Stimulated activated CD4-positive, alpha-beta T cell treated with anti-CD3 and anti-CD28 coated beads, TNF-alpha, amount 100 ng/mL, for 4 hours (primary cell): Measurements from ENCODE around the gene DNAJC27.

Experiments used
- DNase-seq, 3 experiments: peaks; one replicate each; pipeline ENCODE4 v3.0.0-alpha.2; 2020; ENCODE audit warnings: low read depth in 3 of 3

The DNAJC27 gene

DNA sequence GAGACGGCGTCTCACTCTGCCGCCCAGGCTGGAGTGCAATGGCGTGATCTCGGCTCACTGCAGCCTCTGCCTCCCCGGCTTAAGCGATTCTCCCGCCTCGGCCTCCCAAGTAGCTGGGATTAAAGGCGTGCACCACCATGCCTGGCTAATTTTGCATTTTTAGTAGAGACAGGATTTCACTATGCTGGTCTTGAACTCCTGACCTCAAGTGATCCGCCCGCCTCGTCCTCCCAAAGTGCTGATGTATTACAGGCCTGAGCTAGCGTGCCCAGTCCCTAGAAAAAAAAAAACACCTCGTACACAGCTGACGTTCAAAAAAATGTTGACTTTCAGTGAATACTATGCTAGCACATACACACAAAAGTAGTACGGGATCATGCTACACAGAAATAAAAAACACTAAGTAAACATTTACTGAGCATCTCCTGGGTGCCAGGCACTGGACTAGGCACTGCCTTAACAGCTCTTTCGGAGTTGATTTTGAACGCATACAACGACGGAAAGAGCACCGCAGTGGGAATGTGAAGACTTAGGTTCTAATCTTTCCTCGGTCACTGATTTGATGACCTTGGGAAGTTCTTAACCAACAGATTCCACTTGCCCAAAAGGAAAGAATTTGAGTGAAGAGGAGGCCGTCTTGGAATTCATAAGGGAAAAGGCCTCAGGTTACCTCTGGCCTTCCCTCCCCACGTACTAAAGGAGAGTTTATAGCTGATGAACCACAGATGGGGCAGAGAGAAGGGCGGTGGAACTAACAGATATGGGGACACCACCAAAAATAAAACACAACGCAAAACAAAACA is 1.1 kb downstream of the DNAJC27 start:
- DNase-seq = no peak

- no peak for DNase-seq
Measured at GRCh38 chr2:24969784-24970183, 2.0 kb downstream of the DNAJC27 start.

GRCh38 chr2:24961903-24962302 is 9.9 kb downstream of the DNAJC27 start:
- DNase-seq = no peak

- no peak for DNase-seq
Measured at GRCh38 chr2:24959761-24960160, 12.0 kb downstream of the DNAJC27 start.

DNA sequence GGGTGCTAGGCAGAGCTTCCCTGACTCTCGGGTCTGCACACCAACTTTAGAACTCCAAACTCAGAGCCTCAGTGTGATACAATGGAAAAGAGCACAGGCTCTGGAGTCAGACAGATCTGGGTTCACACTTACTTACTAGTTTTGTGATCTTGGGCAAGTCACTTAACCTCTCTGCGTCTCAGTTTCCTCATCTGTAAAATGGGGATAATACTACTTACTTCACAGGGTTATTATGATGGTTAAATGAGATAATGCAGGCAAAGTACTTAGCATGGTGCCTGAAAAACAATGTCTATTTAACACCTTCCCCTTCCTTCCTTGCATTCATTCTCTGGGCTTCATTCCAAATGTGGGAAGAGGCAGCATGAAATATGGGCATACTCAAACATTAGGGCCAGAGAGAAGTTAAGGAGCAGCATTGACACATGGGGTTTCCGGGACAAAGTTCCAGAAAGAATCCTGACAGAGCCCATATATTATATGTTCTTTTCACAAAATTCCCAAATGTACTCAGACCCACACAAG is 13.3 kb downstream of the DNAJC27 start:
- DNase-seq = no peak

DNA sequence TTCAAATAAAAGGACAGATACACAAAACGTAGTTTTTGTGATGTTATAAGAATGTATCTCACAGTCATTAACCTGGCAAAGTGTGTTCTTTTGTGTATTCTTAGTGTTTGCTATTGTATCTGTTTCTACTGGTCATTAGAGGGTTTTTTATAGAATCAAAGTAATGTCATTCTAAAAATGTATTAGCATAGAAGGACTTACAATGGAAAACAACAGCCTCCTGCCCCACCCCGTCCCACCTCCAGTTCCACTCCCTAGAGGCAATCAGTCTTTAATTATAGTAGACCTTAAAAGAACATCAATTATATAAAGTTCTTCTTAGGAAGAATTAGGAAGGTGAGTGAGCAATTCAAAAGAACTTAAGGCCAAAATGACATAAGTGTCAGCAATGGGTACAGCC is 13.8 kb downstream of the DNAJC27 start:
- no peak for DNase-seq

GRCh38 chr2:24957221-24957620 is 14.5 kb downstream of the DNAJC27 start:
- DNase-seq = no peak

GRCh38 chr2:24955921-24956320 is 15.8 kb downstream of the DNAJC27 start:
- DNase-seq = no peak

DNA sequence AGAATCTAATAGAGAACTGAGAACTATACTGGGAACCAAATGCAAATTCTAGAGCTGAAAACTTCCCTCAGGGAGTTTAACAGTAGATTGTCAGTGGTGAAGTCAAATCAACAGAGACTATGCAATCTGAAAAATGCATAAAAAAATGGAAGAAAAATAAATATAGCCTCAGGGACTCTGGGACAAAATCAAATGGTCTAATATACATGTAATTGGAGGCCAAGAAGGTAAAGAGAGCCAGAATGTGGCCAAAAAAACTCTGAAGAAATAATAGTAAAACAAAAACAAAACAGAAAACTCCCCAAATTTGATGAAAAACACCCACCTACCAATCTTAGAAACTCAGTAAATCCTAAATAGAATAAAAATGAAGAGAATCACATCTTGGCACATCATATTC is 16.5 kb downstream of the DNAJC27 start:
- no peak for DNase-seq

- DNase-seq = no peak
Measured at GRCh38 chr2:24950102-24950501, 21.7 kb downstream of the DNAJC27 start.

DNA sequence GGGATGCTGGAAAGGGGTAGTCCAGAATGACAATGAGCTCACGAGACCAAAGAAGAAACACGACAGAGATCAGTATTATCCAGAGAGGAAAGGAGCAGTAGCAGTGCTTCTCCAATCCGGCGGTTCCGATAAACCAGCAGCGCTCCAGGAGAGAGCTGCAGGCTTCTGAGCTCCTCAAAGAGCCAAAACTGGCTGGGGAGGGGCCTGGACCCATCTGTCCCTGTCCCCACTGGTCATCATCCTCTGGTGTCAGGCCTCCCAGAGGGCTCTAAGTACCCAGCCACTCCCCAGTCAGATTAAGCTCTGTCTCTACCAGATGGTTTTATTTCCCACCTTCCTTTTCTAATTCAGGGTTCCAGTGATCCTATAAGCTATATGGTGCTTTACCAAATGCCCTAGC is 23.2 kb downstream of the DNAJC27 start:
- no peak for DNase-seq

DNA sequence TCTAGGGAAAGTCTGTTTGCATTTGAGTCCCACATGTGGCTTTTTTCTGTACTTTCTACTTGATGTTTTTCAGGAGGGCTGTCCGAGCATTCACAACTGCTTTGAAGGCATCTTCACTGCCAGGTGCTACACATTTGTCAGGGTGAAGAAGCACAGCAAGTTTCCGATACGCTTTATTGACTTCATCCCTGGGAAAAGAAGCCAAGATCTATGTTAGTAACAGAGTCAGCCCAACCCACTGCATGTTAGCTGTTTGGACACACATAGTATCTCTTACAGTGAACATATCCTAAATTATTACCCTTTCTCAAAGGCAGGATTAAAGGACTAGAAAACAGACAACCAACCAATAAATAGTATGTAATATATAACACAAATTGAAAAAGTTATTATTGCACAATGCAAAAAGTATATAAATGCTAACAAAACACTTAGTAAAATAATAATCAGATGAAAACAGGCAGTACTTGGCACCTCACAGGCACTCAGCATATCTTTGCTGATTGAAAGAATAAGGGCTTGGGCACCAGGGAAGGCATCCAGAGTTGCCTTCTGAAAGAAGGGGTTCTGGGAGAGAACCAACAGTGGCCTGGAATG is 24.1 kb downstream of the DNAJC27 start:
- DNase-seq = no peak

DNA sequence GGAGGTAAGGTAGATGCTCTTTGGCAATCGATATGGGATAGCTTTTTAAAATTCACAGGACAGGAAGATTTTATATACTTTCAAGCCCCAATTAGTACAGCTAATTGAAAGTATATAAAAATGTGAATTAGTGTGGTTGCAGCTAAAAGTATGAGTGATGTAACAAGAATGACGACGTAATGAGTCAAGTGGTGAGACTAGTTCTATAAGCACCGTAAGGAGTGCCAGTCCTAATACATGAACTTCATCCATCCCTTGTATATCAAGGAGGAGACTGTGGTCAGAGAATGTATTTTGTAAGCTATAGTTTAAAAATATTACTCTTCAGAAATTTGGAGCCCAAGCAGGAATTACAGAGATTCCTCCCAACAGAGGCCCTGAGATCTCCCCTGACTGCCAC is 25.8 kb downstream of the DNAJC27 start:
- no peak for DNase-seq

DNA sequence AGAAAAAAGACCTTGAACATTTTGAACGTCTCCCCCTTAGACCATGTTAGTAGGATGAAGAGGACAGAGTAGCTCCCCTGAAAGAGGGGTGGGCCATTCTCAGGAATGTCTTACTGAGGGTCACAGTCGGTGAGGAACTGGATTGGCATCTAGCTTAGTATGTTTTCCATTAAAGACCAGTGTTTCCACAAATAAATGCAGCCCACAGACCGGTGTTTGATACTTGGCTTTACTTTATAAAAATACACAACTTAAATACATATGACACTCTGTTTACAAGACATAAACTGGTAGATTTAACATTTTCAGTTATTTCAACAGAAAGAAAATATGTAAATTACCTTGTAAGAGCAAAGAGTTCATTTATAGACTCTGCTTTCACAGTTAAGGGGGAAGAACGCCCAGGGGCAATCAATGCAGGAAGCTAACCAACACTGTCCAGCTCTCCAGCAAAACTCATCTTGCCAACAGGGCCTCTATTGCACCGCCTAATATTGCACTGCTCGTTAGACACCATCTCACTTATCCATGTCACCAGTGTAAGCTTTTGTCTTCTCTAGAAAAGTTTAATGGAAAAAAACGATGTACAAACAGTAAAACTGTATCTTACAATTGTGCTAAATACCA is 28.2 kb downstream of the DNAJC27 start:
- no peak for DNase-seq

- no peak for DNase-seq
Measured at GRCh38 chr2:24939353-24939752, 32.4 kb downstream of the DNAJC27 start.

GRCh38 chr2:24937236-24937635 is 34.5 kb downstream of the DNAJC27 start:
- DNase-seq = no peak

DNA sequence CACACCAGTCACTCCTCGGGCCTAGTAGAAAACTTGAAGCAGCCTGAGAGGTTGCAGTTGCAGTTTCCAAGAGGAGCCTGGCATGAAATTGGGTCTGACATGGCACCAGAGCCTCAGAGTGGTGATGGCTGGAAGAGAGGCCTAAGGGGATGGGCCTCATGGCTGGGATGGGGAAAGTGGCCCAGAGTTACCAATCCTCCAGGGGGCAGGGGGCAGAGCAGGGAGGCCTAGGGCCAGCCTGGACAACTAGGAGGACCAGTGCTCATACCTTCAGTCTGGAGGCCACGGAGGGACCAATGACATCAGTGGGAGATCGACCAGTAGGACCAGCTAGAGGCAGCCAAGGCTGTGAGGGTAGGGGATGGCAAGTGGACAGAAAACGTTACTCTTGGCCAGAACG is 36.6 kb downstream of the DNAJC27 start:
- no peak for DNase-seq

- DNase-seq = no peak
Measured at GRCh38 chr2:24932715-24933114, 39.0 kb downstream of the DNAJC27 start.

GRCh38 chr2:24930768-24931167 is 41.0 kb downstream of the DNAJC27 start:
- DNase-seq = no peak

- DNase-seq = no peak
Measured at GRCh38 chr2:24929230-24929629, 42.5 kb downstream of the DNAJC27 start.

DNA sequence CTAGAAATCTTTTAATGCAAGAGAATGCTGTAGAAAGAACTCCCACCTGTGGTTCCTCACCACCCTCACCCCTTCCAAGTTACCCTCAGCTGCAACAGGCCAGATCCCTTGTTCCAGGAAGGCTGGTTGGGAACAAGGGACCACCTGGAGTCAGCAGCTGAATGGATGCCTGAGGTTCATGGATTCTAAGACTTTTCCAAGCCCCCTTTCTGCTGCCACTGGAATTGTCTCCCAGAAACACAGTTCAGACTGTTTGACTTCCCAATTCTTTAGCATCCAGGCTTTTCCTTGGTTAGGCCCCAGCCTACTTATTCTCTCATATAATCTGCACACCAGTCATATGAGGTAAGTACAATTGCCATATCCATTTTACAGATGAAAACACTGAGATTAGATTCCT is 43.7 kb downstream of the DNAJC27 start:
- no peak for DNase-seq

DNA sequence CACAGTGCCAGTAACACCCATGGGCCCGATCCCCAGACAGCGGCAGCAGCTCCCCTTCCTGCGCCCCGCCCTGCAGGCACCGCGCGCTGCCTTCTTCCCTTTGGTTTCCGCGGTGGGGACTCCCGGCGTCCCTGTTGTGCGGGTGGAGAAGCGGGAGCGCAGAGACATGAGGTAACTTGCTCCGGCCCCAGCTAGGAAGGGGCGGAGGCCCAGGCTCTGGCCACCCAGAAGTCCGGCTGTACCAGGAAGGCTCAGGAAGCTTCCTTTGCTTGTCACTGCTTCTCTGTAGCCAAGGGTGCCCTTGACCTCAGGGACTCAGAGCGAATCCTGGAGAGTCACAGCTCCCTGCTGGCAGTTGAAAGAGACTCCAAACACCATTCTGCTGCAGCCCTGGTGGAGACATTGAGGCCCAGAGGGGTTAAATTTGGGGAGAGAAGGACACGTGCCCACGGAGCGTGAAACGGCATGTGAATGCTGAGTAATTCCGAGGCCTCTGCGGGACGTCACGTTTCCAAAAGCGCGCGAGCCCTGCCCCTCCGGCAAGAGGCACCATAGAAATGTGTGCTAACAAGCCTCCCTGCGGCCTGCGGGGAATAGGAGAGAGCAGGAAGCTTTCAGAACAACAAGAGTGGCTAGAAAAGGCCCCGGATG is 45.0 kb downstream of the DNAJC27 start:
- peak in 1 of 3 experiments; percentile 16 for DNase-seq
